Hematopoietic multipotent progenitor cell (in vitro differentiated cells): ENCODE results near the gene TRIM41. TPM values are rescaled to one million over a fixed set of nuclear protein-coding genes. Genes with fewer than 3 reads are reported as not detected.

Experiments used
- DNase-seq, 3 donors: peaks; one replicate each; pipeline ENCODE4 v3.0.0-alpha.2; 2011 to 2015; ENCODE audit warnings: low read depth in 2 of 3, low spot score in 2 of 3
- total RNA-seq: library from RNA; depleted of rRNA; stranded (reverse); fragments of >200 nt; gene quantifications from one replicate; pipeline ENCODE4 v1.2.3, GENCODE V29; 2012

TRIM41 gene
- total RNA-seq, 1 donor, result 17.0 TPM

DNA sequence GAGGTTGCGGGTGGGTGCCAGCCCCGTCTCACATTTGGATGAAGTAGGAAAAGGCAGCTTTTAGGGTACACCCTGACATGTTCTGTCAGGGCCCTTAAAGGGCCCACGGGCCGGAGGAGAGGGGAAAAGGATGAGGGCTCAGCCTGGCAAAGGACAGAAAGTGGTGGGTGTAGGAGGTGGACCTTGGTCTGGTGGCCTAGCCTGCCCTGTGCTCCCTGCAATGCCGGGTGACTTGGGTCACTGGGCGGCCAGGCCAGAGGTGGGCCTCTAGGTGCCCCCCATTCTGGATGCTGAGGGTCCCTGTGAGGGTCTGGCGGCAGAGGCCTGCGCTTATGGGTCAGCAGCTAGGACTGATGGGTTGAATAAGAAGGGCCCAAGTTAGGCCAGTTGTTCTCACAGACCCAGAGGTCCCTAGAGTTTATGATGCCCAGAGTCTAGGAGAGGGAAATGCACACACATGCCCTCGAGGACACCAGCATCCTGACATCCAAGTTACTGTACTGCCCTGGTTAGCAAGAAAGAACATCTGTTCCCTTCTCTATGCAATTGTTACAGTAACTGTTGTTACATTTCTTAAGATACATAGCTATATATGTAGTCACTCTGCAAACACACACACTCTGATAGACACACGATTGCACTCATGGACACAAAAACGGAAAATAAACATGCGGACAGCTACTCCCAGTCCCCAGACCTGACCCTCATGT lies 30.6 kb upstream of the TRIM41 start:
- DNase-seq, result no peak

DNA sequence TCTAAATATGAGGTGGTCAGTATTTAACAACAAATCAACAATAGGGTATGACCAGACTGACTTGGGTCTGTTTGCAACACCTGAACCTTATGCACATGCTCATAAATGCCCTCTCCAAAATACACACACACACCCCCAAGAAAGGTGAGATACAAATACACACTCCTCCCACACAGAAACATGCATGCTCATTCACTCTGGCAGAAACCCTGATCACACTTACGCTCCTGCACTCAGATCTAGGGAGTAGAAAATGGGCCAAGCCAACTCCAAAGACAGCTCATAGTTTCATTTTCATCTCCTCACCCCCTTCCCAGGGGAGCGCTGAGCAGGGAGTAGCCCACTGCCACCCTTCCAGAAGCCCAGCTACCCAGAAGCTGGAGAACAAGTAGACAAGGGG lies 29.4 kb upstream of the TRIM41 start:
- DNase-seq, result no peak

DNA sequence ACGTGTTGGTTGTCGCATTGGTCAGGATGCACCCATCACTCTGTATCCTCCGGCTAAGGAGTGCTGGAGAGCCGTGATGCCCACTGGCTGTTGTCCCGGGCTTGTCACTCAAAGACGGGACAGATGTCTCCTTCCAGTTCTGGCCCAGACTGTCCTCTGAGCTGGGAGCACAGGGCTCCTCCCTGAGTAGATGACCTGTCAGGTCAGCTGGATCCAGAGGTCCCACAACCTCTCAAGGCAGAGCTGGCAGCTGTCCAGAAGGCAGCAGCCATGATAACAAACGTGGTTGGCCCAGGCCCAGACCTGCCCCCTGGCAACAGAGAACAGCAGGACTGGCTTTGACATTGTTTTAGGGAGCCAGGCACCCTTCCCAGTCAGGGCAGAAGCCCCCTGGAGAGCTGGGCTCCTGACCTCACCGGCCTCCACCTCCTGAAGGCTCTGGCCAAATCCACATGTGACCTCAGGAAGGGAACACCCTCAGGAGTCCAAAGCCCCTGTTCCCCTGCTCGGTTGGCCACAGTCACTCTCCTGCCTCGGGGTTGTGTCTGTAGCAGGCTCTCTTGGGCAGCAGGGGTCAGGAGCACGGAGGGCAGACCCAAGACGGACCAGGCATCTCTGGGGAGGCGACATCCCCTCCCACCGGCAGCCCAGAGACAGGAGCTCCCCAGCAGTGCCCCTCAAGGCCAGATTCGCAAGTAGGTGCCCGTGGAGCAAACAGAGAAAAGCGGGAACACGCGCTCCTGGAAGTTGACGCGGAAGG lies 28.4 kb upstream of the TRIM41 start:
- DNase-seq, result no peak

DNA sequence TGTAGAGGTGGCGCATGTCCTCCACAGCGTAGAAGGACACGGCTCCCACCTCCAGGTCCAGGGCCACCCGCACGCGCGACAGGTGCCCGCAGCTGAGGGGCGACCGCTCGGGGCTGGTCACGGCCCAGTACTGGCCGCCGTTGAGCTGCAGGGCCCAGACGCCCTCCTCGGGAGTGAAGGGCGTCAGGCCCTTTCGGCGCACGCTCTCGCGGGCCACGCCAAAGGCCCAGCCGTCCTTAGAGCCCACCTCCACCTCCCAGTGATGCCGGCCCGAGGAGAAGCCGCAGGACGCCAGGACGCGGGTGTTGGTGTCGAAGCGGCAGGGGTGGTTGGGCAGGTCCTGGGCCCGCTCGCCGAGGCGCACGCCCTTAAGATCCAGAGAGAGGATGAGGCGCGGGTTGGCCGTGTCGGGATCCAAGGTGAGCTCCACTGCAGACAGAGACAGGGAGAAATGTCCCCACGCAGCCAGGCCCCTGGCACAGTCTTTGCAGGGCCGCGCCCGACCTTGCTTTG lies 27.8 kb upstream of the TRIM41 start:
- no peak for DNase-seq

GRCh38 chr5:181197326-181197951 lies 25.6 kb upstream of the TRIM41 start:
- DNase-seq, result no peak

- DNase-seq, result no peak
Observed at GRCh38 chr5:181198106-181198685, 24.9 kb upstream of the TRIM41 start.

DNA sequence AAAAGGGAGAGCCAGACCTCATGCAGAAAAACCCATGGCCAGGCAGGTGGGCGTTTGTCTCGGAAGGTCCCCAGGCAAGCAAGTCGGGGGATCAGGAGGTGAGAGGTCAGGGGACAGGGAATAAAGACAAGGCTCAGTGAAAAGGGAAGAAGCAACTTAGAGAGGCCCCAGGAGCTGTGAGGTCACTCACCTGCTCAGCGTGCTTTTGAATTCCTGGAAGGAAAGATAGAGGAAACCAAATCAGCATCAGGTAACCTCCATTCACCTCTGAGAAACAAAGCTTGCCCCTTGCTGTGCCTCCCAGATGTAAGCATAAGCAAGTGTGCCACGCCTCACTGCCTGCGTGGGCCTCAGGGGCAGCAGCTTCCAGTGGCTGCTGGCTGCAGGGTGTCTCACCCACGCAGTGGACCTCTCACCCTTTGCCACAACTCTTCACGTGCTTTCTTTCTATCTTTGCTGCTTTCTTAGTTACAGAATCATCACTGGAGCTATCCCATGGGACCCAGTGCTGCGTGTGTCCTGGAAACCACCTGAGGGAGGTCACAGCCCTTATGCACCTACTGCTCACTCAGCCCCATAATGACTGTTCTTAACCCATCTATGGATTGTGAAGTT lies 24.1 kb upstream of the TRIM41 start:
- no peak for DNase-seq

- DNase-seq, result no peak
Observed at GRCh38 chr5:181199881-181200638, 23.0 kb upstream of the TRIM41 start.

DNA sequence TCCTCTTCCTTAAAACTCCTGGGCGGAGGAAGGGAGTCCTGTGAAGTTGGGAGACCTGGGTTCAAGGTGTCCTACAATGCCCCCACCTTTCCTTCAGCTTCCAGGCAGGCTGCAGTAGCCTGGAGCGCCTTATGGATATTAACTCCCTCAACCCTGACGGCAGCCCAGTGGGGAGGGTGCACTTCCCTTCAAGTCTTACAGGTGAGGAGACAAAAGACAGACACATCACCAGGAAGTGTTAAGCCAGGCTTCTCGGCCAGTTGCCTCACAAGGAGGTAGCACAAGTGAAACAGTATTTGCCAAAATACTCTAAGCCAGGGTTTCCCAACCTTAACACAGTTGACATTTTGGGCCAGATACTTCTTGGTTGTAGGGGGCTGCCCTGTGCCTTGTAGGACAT lies 22.3 kb upstream of the TRIM41 start:
- no peak for DNase-seq

DNA sequence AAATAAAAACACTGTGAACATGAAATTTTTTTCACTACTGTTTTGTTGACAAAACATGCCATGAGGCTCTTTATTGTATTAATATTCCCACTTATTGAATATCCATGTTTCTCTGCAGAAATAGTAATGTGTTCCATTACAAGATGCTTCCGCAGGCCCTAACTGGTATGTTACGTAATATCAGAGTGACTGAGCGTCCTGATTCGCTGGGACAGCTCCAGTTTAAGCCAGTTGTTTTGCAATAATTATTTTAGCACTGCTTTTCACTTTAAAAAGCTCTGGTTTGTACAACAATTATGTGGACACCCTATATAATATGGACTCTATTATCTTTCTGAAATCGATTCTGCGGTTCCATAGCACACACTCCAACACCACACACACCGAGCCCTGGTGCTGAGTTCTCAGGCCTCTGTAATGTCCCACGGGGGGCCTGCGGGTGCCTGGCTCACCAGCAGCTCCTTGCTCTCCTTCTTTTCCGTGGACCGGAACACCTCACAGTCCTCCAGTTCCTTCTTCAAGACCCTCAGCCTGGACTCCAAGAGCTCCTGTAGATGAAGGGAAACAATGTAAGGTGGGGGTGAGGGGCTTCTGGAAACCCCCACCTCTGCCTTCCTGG lies 19.9 kb upstream of the TRIM41 start:
- DNase-seq, result no peak

DNA sequence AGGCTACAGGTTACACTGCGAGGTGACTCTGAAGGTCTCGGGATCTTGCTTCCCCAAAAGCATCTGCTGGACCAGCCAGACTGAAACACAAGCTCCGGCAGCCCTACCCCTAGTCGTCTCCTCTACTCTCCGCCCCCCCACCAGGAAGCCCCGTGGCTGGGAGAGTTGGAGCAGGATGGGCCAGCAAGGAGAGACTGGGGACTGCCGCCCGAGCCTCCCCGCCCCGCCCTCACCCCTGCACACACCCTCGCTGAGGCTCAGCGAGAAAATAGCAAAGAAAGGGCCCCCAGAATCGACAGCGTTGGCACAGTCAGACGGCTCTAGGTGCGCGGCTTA lies 19.3 kb upstream of the TRIM41 start:
- no peak for DNase-seq

DNA sequence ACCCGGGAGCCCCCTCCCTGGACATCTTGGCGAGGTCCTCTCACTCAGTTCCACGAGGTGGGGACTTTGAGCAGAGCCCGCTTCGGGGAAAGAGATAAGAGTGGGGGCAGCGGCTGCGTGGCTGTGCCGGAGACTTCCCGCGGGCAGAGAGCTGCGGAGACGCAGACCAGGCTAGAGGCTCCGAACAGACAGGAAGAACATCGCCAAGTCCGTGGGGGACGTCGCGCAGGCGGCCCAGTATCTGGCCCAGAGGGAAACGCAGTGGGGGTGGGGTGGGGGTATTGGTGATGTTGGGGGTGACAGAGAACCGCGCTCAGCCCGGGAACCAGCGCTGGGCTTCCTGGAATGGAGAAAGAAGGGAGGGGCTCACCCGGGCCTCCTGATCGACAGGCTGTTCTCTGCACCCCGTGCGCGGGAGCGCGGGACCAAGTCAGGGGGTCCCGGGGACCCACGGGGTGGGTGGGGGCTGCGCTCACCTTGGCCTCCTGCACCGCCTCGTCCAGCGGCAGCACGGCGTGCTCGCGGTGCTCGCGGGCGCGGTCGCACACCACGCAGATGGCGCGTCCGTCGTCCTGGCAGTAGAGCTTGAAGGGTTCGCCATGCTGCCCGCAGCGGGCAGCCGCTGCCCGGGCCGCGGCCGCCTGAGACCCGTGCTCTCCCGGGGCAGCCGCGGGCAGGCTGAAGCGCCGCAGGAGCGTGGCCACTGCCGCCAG lies 18.8 kb upstream of the TRIM41 start:
- peak in 1 of 3 donors; percentile 37 for DNase-seq

DNA sequence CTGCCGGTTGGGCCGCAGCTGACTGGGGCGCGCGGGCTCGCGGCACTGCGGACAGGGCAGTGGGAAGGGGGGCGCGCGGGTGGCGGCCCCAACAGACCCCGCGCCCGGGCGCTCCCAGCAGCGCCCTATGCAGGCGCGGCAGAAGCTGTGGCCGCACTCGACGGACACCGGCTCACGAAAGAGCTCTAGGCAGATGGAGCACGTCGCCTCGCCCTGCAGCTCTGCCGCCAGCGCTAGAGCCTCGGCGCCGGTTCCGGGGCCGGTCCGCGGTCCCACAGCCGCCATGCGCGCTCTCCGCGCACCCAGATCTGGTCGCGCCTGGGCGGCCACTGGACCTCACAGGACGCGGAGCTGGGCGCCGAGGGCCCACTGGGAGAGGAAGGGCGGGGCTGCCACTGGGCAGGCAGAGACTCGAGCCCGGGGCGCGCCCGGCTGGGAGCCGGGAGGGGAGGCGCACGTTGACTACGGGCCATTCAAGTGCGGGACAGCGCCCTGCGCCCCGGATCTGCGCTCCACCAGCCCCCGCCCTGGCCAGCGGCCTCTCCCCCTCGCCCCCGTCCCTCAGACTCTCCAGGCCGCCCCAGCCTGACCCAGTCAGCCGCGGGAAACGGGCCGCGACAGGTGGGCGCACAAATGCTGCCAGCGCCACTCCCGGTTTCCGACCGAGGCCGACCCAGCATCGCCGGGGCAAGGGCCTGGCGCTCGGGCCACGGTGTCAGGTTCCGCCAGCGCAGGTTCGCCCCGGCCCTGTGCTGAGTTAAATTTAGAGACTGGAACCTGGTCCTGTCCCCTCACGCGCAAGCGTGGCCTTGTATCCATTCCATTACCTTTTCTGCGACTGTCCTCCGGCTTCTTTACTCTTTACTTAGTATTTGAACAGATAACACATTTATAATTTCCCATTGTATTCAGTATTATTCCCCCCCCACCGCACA lies 18.0 kb upstream of the TRIM41 start, which contains the start of gene TRIM7:
Gene TRIM7 (minus strand): TSS at position 371 of the 935 bp plus-strand sequence. CDS start 86 bp downstream, at position 285.
- no peak for DNase-seq

DNA sequence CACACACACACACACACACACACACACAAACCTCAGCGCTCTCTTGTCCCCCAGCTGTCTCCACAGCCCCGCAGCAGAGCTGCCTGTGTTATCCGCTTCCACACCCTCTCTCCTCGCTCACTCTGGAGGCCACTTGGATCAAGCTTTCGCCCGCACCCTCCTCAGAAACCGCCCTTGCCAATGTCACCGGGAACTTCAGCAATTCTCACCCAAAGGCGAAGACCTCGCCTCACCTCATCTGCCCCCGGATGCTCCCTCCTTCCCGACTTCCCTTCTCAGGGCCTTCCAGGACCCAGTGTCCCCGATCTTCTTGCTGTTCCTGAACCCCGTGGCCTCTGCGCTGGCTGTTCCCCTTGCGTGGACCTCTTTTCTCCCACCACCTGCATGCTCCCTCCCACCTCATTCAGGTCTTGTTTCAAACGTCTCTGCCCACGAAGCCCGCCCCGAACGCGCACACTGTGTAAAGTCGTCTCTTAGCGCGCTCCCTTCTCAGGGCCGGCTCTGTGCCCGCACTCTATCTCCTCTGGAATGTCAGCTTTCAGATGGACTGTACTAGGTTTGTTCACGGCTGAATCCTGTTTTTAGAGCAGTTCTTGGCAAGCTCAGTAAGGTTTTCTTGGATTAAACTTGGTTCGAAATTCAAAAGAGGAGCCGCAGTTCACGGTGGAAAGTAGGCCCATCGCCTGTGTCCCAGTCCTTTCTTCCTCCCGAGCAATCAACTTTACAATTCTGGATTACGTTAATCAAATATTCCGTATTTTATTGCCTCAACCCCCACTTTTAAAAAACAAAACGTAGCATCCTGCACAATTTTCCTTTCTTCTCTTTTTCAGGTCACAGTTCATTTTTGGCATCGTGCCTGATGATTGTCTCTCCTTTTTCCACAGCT lies 17.1 kb upstream of the TRIM41 start:
- DNase-seq, result peak in 1 of 3 donors; percentile 34

- peak in 2 of 3 donors; percentile 71 to 88 for DNase-seq
Observed at GRCh38 chr5:181207214-181207959, 15.7 kb upstream of the TRIM41 start.

DNA sequence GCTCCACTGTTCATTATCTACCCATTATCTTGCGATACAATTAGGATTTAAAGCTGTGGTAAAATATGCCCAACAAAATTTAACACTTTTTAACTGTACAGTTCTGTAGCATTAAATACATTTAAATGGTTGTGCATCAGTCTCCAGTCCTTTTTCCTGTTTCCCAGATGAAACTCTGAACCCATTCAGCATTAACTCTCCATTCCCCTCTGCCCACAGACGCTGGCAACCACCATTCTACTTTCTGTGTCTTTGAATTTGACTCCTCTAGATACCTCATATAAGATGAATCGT lies 15.2 kb upstream of the TRIM41 start:
- no peak for DNase-seq
